Mononuclear cell (primary cell): Measurements from ENCODE around the gene PXYLP1. TPM values are rescaled to one million over a fixed set of nuclear protein-coding genes. Genes with fewer than 3 reads are reported as not detected.

Experiments used
- H3K27me3 ChIP-seq: 2 replicates; pipeline ENCODE4 v1.6.0; 2011; ENCODE audit warnings: low read length, control low read depth; ENCODE audit not compliant: insufficient read depth
- H3K4me1 ChIP-seq: 2 replicates; pipeline ENCODE4 v1.5.1; 2011; ENCODE audit warnings: mild to moderate bottlenecking, low read length, control low read depth; ENCODE audit not compliant: insufficient read depth
- H3K4me3 ChIP-seq: 2 replicates; pipeline ENCODE4 v1.5.1; 2011; ENCODE audit warnings: mild to moderate bottlenecking, low read length, moderate library complexity
- H3K9me3 ChIP-seq: 2 replicates; pipeline ENCODE4 v1.5.1; 2011; ENCODE audit warnings: low read depth, mild to moderate bottlenecking, control low read depth, low read length
- total RNA-seq: library from RNA; depleted of rRNA; stranded (reverse); fragments of >200 nt; gene quantifications from one replicate; pipeline ENCODE4 v1.2.3, GENCODE V29; 2012

PXYLP1 gene
- total RNA-seq, 1 donor = 19.8 TPM

DNA sequence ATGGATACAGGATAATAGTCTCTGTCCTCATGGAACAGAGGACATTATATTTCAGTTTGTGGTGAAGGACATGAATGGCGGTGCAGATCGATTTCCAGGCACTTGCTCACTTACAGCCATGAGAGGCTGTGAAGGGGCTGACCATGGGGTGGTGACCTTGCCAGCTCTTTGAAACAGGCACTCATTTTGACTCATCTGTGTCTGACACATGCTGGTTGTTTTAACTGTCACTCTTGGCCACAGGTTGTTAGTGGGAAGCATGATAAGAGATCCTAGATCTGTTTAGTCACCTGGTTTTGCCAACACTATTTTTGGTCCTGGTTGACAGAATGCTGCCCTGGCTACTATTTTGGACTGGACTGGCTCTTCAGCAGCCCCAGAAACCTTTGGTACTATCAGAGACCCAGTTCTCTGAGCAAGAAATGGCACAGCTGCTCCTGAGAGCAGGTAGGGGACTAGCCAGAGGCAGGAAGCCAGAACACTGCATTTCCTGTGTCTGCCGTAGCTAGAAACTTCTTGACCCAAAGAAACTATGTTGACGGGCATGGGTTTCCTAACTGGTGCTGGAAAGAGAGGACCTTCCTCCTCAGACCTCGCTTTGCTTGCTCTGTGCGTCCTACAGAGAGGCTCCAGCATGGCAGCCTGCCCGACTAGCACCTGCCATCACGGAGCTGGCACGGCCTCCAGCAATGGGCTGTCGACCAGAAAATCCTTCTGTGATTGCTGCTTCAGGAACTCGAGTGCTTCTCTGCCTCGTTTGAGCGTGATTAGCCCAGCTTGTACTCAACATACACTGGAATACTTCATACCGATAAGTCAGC is 6.3 kb downstream of the PXYLP1 start:
- Histone ChIP-seq H3K9me3 (no peaks in the 10 kb centered on the region), H3K4me3 (no peak overlapping the region), H3K4me1 (peaks cover 46% of the 10 kb centered on the region)

DNA sequence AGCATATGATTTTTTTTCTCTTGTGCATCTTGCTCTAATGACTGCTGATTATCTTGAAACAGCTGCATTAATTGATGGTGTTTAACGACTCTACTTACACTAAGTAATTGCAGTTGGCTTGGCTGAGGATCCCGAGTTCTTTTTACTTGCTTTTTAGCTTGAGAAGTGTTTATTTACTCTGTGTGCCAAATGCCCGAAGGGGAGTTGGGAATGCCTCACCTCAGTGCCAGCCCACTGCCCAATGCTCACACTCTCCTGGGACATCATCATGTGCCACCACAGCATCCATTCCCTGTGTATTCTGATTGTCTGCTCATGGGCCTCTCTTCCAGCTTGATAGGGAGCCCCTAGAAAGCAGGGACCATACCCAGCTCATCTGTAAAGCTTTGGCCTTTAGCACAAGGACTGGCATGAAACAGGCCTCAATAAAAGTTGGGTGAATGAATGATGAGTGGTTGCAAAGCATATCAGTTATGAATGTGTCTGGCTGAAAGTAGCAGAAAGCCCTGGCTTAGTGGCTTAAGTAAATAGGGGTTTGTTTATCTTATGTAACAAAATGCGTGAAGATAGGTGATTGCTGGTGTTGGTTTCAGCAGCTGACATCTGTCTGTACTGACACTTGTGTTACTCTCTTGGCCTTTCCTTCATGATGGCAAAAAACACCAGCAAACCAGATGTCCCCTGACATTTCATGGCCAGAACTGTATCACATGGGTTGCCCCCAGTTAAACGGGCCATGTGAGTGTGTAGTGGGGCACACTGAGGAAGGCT is 8.1 kb downstream of the PXYLP1 start:
- H3K9me3 ChIP-seq = no peaks in the 10 kb centered on the region
- H3K4me3 ChIP-seq = no peak overlapping the region
- H3K4me1 ChIP-seq = peaks cover 33% of the 10 kb centered on the region
- no peaks in the 10 kb centered on the region for H3K27me3 ChIP-seq

More for the DNA sequence above, 6.3 kb downstream of the PXYLP1 start:
- H3K27me3 ChIP-seq = no peaks in the 10 kb centered on the region

DNA sequence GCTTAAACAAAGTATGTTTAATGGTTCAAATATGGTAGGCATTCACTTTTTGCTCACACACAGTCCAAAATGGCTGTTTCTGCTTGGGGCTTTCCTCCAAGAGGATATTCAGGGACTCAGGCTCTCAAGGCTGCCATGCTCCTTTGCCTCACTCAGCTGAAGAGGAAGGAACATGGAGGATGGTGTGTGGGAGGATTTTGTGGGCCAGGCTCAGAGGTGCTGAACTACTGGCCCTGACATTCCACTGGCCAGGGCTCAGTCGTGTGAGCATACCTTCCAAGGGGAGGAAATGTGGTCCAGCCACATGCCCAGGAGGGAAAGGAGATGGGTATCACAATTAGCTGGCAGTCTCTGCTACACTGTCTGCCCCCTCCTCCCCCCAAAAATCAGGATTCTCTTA is 8.7 kb downstream of the PXYLP1 start:
- no peak overlapping the region for H3K4me3 ChIP-seq
- peaks cover 27% of the 10 kb centered on the region for H3K4me1 ChIP-seq
- no peaks in the 10 kb centered on the region for H3K9me3 ChIP-seq
- H3K27me3 ChIP-seq = no peaks in the 10 kb centered on the region

DNA sequence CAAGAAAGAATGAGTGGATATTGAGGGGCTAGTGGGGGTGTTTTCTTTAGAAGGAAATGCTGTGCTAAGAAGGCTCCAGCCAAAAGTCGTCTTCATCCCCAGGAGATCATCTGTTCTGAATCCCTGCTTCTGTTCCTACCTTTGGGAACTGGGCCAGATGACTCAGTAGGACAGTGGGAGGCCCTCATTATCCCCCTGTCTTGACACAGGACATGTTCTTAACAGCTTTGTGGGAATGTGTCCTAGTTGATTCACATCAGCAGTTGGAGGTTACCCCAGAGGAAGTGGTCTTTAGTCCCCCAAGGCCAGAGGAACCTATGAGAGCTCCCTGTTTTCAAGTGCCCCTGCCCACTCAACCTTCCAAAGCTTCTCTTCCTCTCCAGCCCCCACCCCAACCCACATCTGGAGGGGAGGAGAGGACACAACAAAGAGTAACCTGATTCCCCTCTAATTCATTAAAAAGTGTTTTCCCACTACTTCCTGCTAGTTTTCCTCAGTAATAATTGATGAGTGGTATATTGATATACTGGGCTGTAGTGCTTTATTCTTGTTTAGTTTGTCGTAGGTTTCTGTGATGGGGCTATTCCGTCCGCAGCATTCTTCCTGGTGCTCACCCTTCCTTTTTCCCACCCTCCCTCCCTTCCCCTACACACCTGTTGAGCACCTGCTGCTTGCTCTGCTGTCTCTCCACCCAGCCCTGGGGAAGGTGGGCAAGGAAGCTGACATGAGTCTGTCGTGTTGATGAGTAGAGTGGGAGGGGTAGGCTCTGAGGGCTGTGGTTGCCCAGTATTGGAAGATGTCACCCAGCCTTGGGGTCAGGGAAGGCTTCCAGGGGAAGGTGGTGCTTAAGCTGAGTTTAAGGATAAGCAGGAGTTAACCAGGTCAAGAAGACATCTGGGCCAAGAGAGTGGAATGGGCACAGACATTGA is 9.3 kb downstream of the PXYLP1 start:
- no peaks in the 10 kb centered on the region for H3K9me3 ChIP-seq
- H3K4me3 ChIP-seq = no peak overlapping the region
- peaks cover 20% of the 10 kb centered on the region for H3K4me1 ChIP-seq
- no peaks in the 10 kb centered on the region for H3K27me3 ChIP-seq

DNA sequence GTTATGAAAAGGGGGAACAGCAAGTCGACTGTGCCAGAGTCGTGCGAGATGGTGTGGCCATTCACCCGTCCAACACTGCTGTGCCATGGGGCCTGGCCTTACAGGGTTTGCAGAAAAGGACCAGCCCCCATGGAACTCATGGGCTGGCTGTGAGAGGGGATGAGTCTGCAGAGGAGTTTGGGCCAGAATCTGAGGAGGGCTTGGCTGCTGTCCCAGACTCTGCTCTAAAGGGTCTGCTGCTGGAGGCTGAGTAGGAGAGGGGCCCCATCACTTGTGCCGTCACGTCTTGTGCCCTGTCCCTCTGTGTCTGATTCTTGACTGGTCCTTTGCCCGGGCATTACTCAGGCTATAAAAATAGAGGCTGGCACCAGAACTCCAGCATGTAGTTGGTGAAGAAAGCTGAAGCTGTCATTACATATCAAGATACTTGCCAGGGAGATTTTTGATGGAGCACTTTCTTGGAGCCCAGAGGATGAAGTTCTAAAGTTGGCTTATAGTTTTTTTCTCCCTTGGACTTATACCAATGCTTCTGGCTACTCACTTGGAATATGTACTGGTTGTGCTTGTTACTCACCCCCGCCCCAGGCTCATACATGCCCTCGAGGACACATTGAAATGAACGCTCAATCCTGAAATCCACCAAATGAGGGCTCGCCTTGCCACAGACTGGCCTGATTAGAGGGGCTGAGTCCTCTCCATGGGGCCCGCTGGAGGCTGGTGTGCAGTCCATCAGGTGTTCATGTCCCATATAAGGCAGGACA is 10.2 kb downstream of the PXYLP1 start:
- Histone ChIP-seq H3K9me3 (no peaks in the 10 kb centered on the region), H3K4me1 (peaks cover 15% of the 10 kb centered on the region), H3K4me3 (no peak overlapping the region), H3K27me3 (no peaks in the 10 kb centered on the region)

DNA sequence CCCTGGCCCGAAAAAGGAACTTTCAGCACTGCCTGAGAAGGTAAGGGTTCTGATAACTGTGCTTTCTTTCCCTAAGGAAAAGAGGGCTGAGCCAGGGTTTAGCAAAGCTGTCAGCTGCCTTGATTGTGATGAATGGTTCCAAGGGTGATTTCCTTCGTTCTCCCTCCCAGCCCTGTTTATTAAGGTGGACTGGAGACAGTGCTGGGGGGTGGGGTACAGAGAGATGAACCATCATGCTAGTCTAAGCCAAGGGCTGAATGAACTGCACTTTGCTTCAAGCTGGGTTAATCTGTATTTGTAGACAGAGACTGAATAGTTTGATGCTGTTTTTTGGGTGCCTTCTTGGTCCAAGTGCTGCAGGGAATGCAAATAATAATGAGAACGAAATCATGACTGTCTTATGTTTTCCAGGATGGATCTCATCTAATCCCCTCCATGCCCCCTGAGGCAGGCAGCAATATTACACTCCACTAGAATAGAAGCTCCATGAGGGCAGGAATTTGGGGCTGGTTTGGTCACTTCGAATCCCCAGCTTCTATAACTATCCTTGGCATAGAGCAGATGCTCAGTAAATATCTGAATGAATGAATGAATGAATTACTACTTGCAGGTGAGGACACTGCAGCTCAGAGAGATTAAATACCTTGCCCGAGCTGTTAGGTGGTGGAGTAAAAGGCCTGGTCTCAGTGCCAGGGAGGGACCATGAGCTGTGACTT is 10.9 kb downstream of the PXYLP1 start:
- Histone ChIP-seq H3K27me3 (no peaks in the 10 kb centered on the region), H3K9me3 (no peaks in the 10 kb centered on the region), H3K4me1 (peaks cover 15% of the 10 kb centered on the region), H3K4me3 (no peak overlapping the region)

DNA sequence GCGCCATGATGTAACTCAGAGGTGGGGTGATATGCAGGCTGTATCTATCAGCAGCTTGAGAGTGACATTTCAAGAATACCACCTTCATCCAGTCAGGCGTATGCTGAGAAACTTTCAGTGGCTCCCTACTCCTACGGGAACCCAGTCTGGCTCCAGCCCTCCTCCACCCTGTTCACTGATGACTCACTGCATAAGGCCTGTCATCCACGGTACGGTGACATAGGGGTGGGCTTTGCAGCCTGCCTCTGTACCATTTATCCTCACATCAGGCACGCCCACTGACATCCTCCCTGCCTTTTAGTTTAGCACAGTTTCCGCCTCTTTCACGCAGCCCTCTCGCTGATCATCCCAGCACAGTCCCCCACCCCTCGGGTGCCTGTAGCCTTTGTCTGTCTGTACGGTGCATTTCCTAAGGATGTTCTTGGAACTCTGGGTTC is 11.7 kb downstream of the PXYLP1 start:
- Histone ChIP-seq H3K4me3 (no peak overlapping the region), H3K9me3 (no peaks in the 10 kb centered on the region), H3K4me1 (peaks cover 8% of the 10 kb centered on the region), H3K27me3 (no peaks in the 10 kb centered on the region)

DNA sequence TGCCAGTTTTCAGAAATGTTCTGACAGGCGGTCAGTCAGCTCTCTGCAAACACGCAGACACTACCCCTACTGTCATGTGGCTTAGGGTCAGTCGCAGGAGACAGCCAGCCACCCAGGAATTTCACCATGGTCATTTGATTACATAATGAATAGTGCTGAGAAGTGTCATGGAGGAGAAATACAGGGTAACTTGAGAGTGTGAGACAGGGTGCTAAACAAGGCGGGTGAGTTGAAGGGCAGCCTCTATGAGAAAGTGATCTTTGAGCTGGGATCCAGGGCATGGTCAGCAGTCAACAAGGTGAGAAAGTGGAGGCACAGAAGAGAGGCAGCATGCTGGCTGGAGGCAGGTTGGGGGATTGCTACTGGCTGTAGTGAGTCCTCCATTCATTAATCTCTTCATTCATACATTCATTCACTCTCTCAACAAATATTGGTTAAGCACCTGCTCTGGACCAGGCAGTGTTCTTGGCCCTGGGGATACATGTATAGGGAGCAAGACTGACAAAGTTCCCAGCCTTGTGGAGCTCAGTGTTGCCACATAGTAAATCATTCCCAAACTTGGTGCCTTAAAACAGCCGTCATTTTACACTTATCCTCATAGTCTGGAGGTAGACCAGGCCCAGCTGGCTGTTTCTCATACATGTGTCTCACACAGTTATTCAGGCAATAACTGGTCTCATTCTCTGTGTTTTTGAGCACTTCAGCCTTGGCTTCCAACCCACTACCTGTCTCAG is 14.8 kb downstream of the PXYLP1 start:
- Histone ChIP-seq H3K27me3 (no peaks in the 10 kb centered on the region), H3K4me3 (no peak overlapping the region), H3K9me3 (no peaks in the 10 kb centered on the region), H3K4me1 (peaks cover 8% of the 10 kb centered on the region)

DNA sequence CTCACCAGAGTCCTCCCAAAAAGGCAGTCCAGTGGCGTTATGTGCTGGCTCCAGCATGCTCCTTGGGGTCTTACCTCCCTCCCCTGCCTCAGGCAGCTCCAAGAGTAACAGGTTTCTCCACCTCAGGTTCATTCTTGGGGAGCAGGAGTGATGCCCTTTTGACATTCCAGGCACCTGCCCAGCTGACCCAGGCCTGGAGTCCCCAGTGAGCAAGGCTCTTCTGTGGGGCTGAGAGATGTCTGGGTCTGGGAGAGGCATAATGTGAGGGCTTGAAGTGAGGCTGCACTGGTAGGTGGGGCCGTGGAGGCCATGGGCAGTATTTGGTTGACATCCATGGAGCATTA is 15.3 kb downstream of the PXYLP1 start:
- H3K9me3 ChIP-seq = no peaks in the 10 kb centered on the region

DNA sequence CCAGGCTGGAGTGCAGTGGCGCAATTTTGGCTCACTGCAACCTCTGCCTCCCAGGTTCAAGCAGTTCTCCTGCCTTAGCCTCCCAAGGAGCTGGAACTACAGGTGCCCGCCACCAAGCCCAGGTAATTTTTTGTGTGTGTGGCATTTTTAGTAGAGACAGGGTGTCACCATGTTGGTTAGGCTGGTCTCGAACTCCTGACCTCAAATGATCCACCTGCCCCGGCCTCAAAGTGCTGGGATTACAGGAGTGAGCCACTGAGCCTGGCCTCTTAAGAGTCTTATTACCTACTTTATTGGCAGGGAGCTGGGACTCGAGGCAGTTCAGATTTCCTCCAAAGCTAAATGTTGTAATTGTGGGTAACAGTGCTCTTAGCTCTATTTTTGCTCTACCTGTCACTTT is 16.4 kb downstream of the PXYLP1 start:
- H3K4me1 ChIP-seq = peaks cover 3% of the 10 kb centered on the region

More for the DNA sequence above, 15.3 kb downstream of the PXYLP1 start:
- Histone ChIP-seq H3K4me1 (peaks cover 8% of the 10 kb centered on the region), H3K4me3 (no peak overlapping the region), H3K27me3 (no peaks in the 10 kb centered on the region)

DNA sequence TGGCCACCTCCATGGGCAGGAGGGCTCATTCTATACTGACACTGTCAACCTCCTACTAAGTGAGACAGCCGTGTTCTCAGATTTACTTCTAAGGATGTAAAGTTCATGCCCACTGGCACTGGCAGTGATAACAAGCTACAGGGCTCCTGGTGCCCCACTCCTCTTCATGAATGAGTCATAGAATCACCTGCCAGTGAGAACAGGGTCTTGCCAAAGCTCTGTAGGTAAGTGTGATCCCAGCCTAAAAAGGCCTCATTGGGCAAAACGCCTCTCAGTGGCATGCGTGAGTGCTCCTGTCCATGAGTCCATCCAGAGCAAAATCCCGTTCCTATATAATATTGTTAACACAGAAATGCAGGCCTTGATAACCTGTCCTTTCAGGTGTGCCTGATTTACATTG is 17.4 kb downstream of the PXYLP1 start:
- Histone ChIP-seq H3K4me3 (no peak overlapping the region), H3K4me1 (no peaks in the 10 kb centered on the region), H3K9me3 (no peaks in the 10 kb centered on the region), H3K27me3 (no peaks in the 10 kb centered on the region)

More for the DNA sequence above, 16.4 kb downstream of the PXYLP1 start:
- no peak overlapping the region for H3K4me3 ChIP-seq
- no peaks in the 10 kb centered on the region for H3K9me3 ChIP-seq
- H3K27me3 ChIP-seq = no peaks in the 10 kb centered on the region

DNA sequence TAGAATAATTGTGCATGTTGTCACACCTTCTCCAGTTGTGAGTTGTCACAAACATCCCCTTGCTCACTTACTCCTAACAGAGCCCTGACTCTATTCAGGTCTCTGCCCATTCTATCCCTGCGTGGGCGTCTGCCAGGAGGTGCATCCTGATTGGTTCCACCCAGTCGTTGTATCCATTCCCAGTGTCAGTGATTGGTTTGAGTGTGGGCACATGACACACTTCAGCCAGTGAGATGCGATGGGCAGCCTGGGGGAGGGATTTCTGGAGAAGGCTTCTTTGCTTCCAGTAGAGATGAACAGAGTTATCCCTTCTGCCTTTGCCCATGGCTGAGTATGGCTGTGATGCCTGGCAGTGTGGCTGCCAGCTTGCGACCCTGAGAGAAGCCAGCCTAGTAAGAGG is 18.7 kb downstream of the PXYLP1 start:
- no peak overlapping the region for H3K4me3 ChIP-seq
- no peaks in the 10 kb centered on the region for H3K9me3 ChIP-seq
- H3K27me3 ChIP-seq = no peaks in the 10 kb centered on the region
- H3K4me1 ChIP-seq = no peaks in the 10 kb centered on the region

DNA sequence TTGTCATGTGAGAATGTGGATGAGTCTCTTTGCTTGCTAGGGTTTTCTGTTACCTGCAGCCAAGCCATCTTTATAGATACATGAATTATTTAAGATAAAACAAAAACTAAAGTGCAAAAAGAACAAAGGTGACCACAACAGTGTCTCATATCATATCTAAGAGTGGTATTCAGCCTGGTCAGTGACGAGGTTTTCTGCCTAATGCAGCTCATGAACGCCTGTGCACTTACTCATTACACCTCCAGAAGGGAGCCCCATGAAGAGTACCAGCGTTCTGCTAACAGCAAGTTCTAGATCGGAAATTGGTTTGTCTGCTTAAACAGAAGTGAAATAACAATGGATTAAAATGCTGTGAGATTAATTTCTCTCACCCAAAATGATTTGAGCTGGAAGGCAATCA is 19.2 kb downstream of the PXYLP1 start:
- Histone ChIP-seq H3K9me3 (no peaks in the 10 kb centered on the region), H3K4me1 (no peaks in the 10 kb centered on the region), H3K27me3 (no peaks in the 10 kb centered on the region), H3K4me3 (no peak overlapping the region)
